ENCODE measurements around the gene ABO. TPM values are rescaled to one million over a fixed set of nuclear protein-coding genes. Genes with fewer than 3 reads are reported as not detected.
"Not testable (repeated sequence)": the region's sequence is repeated elsewhere in the genome, so short reads cannot be mapped to it uniquely, and the experiment has no call there.

Gene ABO
- total RNA-seq, 1 experiment from 2014 or later: 0.96 TPM

DNA sequence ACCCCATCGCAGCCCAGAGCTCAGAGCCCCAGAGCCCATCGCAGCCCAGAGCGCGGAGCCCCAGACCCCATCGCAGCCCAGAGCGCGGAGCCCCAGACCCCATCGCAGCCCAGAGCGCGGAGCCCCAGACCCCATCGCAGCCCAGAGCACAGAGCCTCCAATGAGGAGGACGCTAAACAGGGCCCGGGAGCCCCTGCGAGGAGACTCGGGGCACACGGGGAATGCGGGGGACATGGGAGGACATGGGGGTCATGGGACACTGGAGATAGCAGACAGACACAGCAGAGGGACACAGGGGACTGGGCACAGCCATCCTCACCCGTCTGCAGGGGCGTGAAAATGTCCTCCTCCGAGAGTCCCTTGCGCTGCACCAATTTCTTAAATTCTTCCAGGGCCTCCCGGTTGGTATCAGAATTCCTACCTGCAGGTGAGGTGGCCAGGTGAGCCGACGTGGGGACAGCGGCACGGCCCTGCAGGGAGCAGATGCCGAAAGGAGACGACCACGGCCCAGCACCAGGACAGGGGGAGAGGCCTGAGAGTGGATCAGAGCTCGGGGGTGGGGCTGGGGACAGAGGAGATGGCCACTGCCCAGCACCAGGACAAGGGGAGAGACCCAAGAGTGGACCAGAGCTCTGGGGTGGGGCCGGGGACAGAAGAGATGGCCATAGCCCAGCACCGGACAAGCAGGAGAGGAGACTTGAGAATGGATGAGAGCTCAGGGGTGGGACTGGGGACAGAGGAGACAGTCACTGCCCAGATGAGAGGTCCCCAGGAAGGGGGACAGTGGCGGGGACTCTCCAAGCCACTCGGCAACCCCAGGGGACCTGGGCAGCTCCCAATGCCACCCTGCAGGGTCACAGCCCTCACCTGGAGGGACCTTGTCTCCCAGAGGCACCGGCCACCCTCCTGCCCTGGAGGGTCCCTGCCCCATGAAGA is 68.7 kb downstream of the ABO start:
- intact Hi-C loops (cut with micrococcal nuclease; ENCODE audit: unreplicated experiment): no loop called here
- Histone ChIP-seq H3K4me3 (no peak overlapping the region), H2AFZ (no peak overlapping the region), H3K79me2 (ENCODE audit: low read depth) (no peaks in the 10 kb centered on the region), H3K9me3 (ENCODE audit: insufficient read depth, low read depth) (no peaks in the 10 kb centered on the region), H3K4me2 (no peak overlapping the region), H3K27ac (no peak overlapping the region), H3F3A (ENCODE audit: insufficient read depth, low read depth) (no peaks in the 10 kb centered on the region), H3K9me2 (ENCODE audit: insufficient read depth) (no peaks in the 10 kb centered on the region), H3K4me1 (replicated peaks; ENCODE audit: insufficient read depth) (no peaks in the 10 kb centered on the region), H3K27me3 (ENCODE audit: insufficient read depth, low read depth) (peaks cover 43% of the 10 kb centered on the region), H3K36me3 (ENCODE audit: low read depth) (no peaks in the 10 kb centered on the region), H4K20me1 (ENCODE audit: insufficient read depth) (no peaks in the 10 kb centered on the region)
- no TSS peak for BruUV-seq (replicated peaks)
- TF ChIP-seq, protein P1, sequence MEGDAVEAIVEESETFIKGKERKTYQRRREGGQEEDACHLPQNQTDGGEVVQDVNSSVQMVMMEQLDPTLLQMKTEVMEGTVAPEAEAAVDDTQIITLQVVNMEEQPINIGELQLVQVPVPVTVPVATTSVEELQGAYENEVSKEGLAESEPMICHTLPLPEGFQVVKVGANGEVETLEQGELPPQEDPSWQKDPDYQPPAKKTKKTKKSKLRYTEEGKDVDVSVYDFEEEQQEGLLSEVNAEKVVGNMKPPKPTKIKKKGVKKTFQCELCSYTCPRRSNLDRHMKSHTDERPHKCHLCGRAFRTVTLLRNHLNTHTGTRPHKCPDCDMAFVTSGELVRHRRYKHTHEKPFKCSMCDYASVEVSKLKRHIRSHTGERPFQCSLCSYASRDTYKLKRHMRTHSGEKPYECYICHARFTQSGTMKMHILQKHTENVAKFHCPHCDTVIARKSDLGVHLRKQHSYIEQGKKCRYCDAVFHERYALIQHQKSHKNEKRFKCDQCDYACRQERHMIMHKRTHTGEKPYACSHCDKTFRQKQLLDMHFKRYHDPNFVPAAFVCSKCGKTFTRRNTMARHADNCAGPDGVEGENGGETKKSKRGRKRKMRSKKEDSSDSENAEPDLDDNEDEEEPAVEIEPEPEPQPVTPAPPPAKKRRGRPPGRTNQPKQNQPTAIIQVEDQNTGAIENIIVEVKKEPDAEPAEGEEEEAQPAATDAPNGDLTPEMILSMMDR (conservative IDR thresholded peaks at IDR 0.05): no peak
- no peak for TF ChIP-seq EZH2 (IDR thresholded peaks at IDR 0.05; ENCODE audit: low read depth)
- CTCF ChIA-PET: interaction anchor here (2.0 kb wide), 1 partner anchor 21 kb away, joined by 10 read pairs; no protein-coding TSS in a partner anchor
- POLR2A ChIA-PET (ENCODE audit: unreplicated experiment): no interaction called here
- DNase-seq: no peak

DNA sequence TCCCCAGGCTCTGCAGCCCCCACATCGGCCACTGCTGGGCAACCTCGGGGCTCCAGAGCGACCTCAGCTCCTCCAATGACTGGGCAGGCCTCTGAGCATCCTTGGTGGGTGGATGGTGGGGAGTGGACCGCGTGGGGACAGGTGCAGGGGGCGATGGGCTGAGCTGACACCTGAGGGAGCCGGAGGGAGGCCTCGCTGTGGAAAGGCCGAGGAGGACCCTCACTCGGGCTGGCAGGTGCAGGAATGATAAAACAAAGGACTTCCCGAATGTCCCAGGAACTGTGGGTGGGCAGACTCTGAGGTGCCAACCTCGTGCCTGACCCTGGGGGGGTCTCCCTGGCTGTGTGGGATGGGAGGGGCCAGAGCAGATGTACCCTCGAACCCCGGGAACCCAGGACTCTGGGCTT is 69.5 kb downstream of the ABO start:
- H3K27ac ChIP-seq; CTCF ChIA-PET; BruUV-seq (replicated peaks); H3K4me1 ChIP-seq (replicated peaks; ENCODE audit: insufficient read depth); intact Hi-C loops (cut with micrococcal nuclease; ENCODE audit: unreplicated experiment); POLR2A ChIA-PET (ENCODE audit: unreplicated experiment); H3K9me3 ChIP-seq (ENCODE audit: insufficient read depth, low read depth); H3K79me2 ChIP-seq (ENCODE audit: low read depth); DNase-seq; H3F3A ChIP-seq (ENCODE audit: insufficient read depth, low read depth); H3K4me2 ChIP-seq; H3K4me3 ChIP-seq; H4K20me1 ChIP-seq (ENCODE audit: insufficient read depth); H2AFZ ChIP-seq; H3K36me3 ChIP-seq (ENCODE audit: low read depth); H3K9me2 ChIP-seq (ENCODE audit: insufficient read depth): not testable (repeated sequence)
- peaks cover 51% of the 10 kb centered on the region for H3K27me3 ChIP-seq (ENCODE audit: insufficient read depth, low read depth)

Other genes with a start within 250 kb of the ABO start
- 79.6 and 107 TPM in 2 replicates for gene GTF3C5, start 244.2 kb downstream of the ABO start, total RNA-seq (2021)
- gene CEL, start 213.2 kb downstream of the ABO start, total RNA-seq (2021): 2.7 TPM in 2 replicates
- 24.8 and 30.0 TPM in 2 replicates for gene RALGDS, start 154.0 kb downstream of the ABO start, total RNA-seq (2021)
- 1.2 and 3.0 TPM in 2 replicates for gene GBGT1, start 111.3 kb downstream of the ABO start, total RNA-seq (2021)
- not detected in 2 replicates for gene OBP2B, start 66.0 kb downstream of the ABO start, total RNA-seq (2021)
- gene SURF6, start 61.0 kb upstream of the ABO start, total RNA-seq (2021): 21.2 and 29.8 TPM in 2 replicates
- 38.2 and 38.7 TPM in 2 replicates for gene MED22, start 72.9 kb upstream of the ABO start, total RNA-seq (2021)
- 2,381 and 2,937 TPM in 2 replicates for gene RPL7A, start 73.0 kb upstream of the ABO start, total RNA-seq (2021)
- gene SURF1, start 81.3 kb upstream of the ABO start, total RNA-seq (2021): 57.7 and 69.1 TPM in 2 replicates
- gene SURF2, start 81.3 kb upstream of the ABO start, total RNA-seq (2021): 18.1 and 28.6 TPM in 2 replicates
- gene SURF4, start 100.9 kb upstream of the ABO start, total RNA-seq (2021): 199 and 233 TPM in 2 replicates
- gene STKLD1, start 101.2 kb upstream of the ABO start, total RNA-seq (2021): 3.1 and 4.8 TPM in 2 replicates
- gene REXO4, start 142.8 kb upstream of the ABO start, total RNA-seq (2021): 32.6 and 36.5 TPM in 2 replicates
- gene ADAMTS13, start 147.2 kb upstream of the ABO start, total RNA-seq (2021): 7.1 and 11.1 TPM in 2 replicates
- 28.7 and 32.7 TPM in 2 replicates for gene CACFD1, start 184.8 kb upstream of the ABO start, total RNA-seq (2021)
- 6.1 and 13.1 TPM in 2 replicates for gene SLC2A6, start 203.9 kb upstream of the ABO start, total RNA-seq (2021)
- not detected in 2 replicates for gene MYMK, start 249.8 kb upstream of the ABO start, total RNA-seq (2021)